ENCODE data around the gene NCOA1. TPM values are rescaled to one million over a fixed set of nuclear protein-coding genes. Genes with fewer than 3 reads are reported as not detected.
A peak's percentile ranks its signal among the peaks of the same experiment; 100 is the strongest.

Gene NCOA1
- total RNA-seq, 1 donor from 2014 or later = 29.0 TPM

DNA sequence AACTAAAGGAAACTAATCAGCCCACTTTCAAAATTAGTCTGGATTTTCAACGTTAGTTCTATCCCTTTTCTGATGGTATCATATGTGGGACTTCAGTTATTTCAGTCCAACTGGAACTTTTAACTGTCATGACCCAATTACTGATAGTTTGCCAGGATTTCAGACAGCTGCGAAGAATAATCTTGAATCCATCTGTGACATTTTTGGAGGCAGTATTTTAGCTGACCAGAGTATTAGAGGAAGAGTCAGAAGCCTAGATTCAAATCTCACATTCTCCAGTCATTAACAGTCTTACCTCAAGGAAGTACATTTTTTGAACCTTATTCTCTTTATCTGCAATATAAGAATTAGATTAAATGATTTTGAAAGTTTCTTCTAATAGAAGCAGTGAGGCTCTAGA is 220.8 kb downstream of the NCOA1 start:
- Mint-ChIP-seq H3K9me3 (ENCODE audit: unreplicated experiment) (peaks cover 7% of the 10 kb centered on the region), H3K4me1 (ENCODE audit: unreplicated experiment) (peaks cover 5% of the 10 kb centered on the region), H3K27ac (ENCODE audit: unreplicated experiment) (no peak overlapping the region), H3K27me3 (ENCODE audit: unreplicated experiment) (no peaks in the 10 kb centered on the region), H3K36me3 (ENCODE audit: unreplicated experiment) (peaks cover 58% of the 10 kb centered on the region), H3K4me3 (ENCODE audit: unreplicated experiment) (no peak overlapping the region)
- DNase-seq (ENCODE audit: extremely low spot score, unreplicated experiment) = no peak
- TF ChIP-seq, protein P1, sequence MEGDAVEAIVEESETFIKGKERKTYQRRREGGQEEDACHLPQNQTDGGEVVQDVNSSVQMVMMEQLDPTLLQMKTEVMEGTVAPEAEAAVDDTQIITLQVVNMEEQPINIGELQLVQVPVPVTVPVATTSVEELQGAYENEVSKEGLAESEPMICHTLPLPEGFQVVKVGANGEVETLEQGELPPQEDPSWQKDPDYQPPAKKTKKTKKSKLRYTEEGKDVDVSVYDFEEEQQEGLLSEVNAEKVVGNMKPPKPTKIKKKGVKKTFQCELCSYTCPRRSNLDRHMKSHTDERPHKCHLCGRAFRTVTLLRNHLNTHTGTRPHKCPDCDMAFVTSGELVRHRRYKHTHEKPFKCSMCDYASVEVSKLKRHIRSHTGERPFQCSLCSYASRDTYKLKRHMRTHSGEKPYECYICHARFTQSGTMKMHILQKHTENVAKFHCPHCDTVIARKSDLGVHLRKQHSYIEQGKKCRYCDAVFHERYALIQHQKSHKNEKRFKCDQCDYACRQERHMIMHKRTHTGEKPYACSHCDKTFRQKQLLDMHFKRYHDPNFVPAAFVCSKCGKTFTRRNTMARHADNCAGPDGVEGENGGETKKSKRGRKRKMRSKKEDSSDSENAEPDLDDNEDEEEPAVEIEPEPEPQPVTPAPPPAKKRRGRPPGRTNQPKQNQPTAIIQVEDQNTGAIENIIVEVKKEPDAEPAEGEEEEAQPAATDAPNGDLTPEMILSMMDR (IDR thresholded peaks at IDR 0.05) = no peak

DNA sequence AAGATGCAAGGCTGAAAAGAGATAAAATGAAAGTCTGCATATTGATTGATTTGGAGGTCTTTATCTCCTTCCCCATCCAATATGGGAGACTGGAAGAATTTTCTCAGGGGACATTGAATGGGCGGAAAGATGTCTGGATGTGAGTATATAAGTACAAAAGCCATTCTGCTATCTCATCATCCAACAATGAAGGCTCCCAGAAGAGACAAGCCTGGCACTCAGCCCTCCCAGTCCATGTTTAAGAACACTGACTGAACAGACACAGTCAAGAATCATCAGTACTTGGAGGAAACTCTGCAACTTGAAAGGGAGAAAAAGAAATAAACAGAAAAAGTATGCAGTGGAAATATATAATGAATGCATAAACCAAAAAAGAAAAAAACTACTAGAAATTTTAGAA is 221.2 kb downstream of the NCOA1 start:
- H3K36me3 Mint-ChIP-seq (ENCODE audit: unreplicated experiment) = peaks cover 57% of the 10 kb centered on the region
- H3K27ac Mint-ChIP-seq (ENCODE audit: unreplicated experiment) = no peak overlapping the region
- peaks cover 5% of the 10 kb centered on the region for H3K4me1 Mint-ChIP-seq (ENCODE audit: unreplicated experiment)
- H3K27me3 Mint-ChIP-seq (ENCODE audit: unreplicated experiment) = no peaks in the 10 kb centered on the region
- DNase-seq (ENCODE audit: extremely low spot score, unreplicated experiment) = no peak
- H3K4me3 Mint-ChIP-seq (ENCODE audit: unreplicated experiment) = no peak overlapping the region
- TF ChIP-seq, protein P1 (IDR thresholded peaks at IDR 0.05) = no peak
- peaks cover 8% of the 10 kb centered on the region for H3K9me3 Mint-ChIP-seq (ENCODE audit: unreplicated experiment)

DNA sequence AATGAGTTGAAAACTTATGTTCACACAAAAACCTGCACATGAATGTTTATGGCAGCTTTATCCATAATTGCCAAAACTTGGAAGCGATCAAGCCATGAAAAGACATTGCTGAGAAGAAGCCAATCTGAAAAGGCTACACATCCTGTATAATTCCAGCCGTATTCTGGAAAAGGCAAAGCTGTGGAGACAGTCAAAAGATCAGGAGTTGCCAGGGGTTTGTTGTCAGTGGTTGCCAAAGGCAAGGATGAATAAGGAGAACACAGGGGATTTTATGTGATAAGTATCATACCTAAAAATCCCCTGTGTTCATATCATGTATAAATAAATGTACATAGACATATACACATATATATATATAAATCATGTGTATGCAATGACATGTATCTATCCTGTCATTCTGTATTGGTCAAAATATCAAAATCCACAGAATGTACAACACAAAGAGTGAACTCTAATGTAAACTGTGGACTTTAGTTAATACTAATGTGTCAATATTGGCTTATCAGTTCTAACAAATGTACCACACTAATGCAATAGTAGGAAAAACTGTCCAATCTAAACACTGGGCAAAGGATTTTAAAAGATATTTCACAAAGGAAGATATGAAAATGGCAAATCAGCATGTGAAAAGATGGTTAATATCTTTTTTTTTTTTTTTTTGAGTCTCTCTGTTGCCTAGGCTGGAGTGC is 226.4 kb downstream of the NCOA1 start:
- Mint-ChIP-seq H3K4me1 (ENCODE audit: unreplicated experiment) (peaks cover 18% of the 10 kb centered on the region), H3K4me3 (ENCODE audit: unreplicated experiment) (no peak overlapping the region), H3K36me3 (ENCODE audit: unreplicated experiment) (peaks cover 49% of the 10 kb centered on the region), H3K9me3 (ENCODE audit: unreplicated experiment) (peaks cover 8% of the 10 kb centered on the region), H3K27ac (ENCODE audit: unreplicated experiment) (no peak overlapping the region), H3K27me3 (ENCODE audit: unreplicated experiment) (no peaks in the 10 kb centered on the region)
- TF ChIP-seq, protein P1 (IDR thresholded peaks at IDR 0.05) = no peak
- DNase-seq (ENCODE audit: extremely low spot score, unreplicated experiment) = no peak

DNA sequence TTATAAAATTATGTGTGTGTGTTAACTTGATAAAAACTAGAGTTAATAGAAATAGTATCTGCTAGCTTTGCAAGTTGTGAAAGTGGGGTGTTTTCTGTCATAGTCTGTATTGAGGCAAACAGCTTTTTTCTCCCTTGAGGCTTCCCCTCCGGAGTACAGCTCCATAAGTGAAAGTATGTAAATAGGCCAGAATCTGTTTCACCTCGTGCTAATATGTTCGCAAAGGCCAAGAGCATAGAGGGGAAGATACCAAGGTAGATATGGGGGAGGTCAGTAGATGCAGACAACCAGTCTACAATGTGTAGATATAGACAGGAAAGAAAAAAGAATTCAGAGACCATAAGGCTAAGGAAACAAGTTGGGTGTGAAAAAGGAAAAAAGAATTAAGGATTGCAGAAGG is 229.3 kb downstream of the NCOA1 start:
- Mint-ChIP-seq H3K9me3 (ENCODE audit: unreplicated experiment) (peaks cover 8% of the 10 kb centered on the region), H3K36me3 (ENCODE audit: unreplicated experiment) (peaks cover 30% of the 10 kb centered on the region), H3K4me3 (ENCODE audit: unreplicated experiment) (no peak overlapping the region), H3K27ac (ENCODE audit: unreplicated experiment) (no peak overlapping the region), H3K4me1 (ENCODE audit: unreplicated experiment) (peaks cover 25% of the 10 kb centered on the region), H3K27me3 (ENCODE audit: unreplicated experiment) (no peaks in the 10 kb centered on the region)
- TF ChIP-seq, protein P1 (IDR thresholded peaks at IDR 0.05) = no peak
- DNase-seq (ENCODE audit: extremely low spot score, unreplicated experiment) = no peak

DNA sequence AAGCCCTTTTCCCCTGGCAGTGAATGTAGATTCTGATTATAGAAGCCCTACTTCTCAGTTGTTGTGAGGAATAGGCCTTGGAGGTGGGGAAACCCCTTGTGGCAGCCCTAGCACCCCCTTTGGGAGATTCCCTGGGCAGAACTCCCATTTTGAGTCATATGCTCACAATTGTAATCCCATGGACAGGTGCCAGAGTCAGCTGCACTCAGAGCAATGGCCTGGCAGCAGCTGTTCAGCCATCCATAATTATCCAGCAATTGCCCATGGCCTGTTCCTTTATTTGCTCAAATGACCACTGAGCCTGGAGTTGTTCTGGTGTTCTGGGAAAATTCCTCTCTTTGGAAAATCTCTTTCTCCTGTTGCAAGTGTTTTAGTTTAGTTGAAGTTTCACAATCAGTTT is 230.4 kb downstream of the NCOA1 start:
- peaks cover 25% of the 10 kb centered on the region for H3K4me1 Mint-ChIP-seq (ENCODE audit: unreplicated experiment)
- peaks cover 5% of the 10 kb centered on the region for H3K9me3 Mint-ChIP-seq (ENCODE audit: unreplicated experiment)
- TF ChIP-seq, protein P1 (IDR thresholded peaks at IDR 0.05) = no peak
- no peak for DNase-seq (ENCODE audit: extremely low spot score, unreplicated experiment)
- H3K36me3 Mint-ChIP-seq (ENCODE audit: unreplicated experiment) = peaks cover 27% of the 10 kb centered on the region
- H3K4me3 Mint-ChIP-seq (ENCODE audit: unreplicated experiment) = no peak overlapping the region
- no peaks in the 10 kb centered on the region for H3K27me3 Mint-ChIP-seq (ENCODE audit: unreplicated experiment)
- H3K27ac Mint-ChIP-seq (ENCODE audit: unreplicated experiment) = peak overlapping the region; percentile 68

Data from osteocyte (in vitro differentiated cells).